Hepatocyte (in vitro differentiated cells): ENCODE data around the gene ELAVL3. TPM values are rescaled to one million over a fixed set of nuclear protein-coding genes. Genes with fewer than 3 reads are reported as not detected.

ENCODE experiments used
- DNase-seq: peaks from one replicate; pipeline ENCODE4 v3.0.0-alpha.2; 2016; ENCODE audit warnings: low spot score
- H2AFZ ChIP-seq: fragments of 200-600 bp; sonication (generic); 2 replicates; pipeline ENCODE4 v1.6.0; 2016; ENCODE audit warnings: antibody characterized with exemption, mild to moderate bottlenecking
- H3K27ac ChIP-seq: fragments of 200-600 bp; sonication (generic); 2 replicates; pipeline ENCODE4 v1.5.1; 2016; ENCODE audit warnings: mild to moderate bottlenecking
- H3K27me3 ChIP-seq: fragments of 200-600 bp; sonication (generic); 2 replicates; pipeline ENCODE4 v1.6.1; 2016
- H3K36me3 ChIP-seq: fragments of 200-600 bp; sonication (generic); replicated peaks from 2 replicates; pipeline ENCODE4 v1.5.1; 2016; ENCODE audit warnings: low read depth; ENCODE audit not compliant: insufficient read depth
- H3K4me1 ChIP-seq: fragments of 200-600 bp; sonication (generic); 2 replicates; pipeline ENCODE4 v1.5.1; 2016; ENCODE audit warnings: mild to moderate bottlenecking, moderate library complexity; ENCODE audit not compliant: insufficient read depth
- H3K4me2 ChIP-seq: fragments of 200-600 bp; sonication (generic); 2 replicates; pipeline ENCODE4 v1.6.0; 2016
- H3K4me3 ChIP-seq: fragments of 200-600 bp; sonication (generic); 2 replicates; pipeline ENCODE4 v1.5.1; 2016; ENCODE audit warnings: mild to moderate bottlenecking
- H3K79me2 ChIP-seq: fragments of 200-600 bp; sonication (generic); 2 replicates; pipeline ENCODE4 v1.6.0; 2017; ENCODE audit warnings: mild to moderate bottlenecking
- H3K9me2 ChIP-seq: fragments of 200-600 bp; sonication (generic); replicated peaks from 2 replicates; pipeline ENCODE4 v1.6.0; 2017; ENCODE audit warnings: mild to moderate bottlenecking; ENCODE audit not compliant: insufficient read depth
- H3K9me3 ChIP-seq: fragments of 200-600 bp; sonication (generic); 2 replicates; pipeline ENCODE4 v1.5.1; 2016; ENCODE audit warnings: low read depth, mild to moderate bottlenecking
- H4K20me1 ChIP-seq: fragments of 200-600 bp; sonication (generic); 2 replicates; pipeline ENCODE4 v1.6.0; 2016; ENCODE audit warnings: mild to moderate bottlenecking; ENCODE audit not compliant: insufficient read depth, poor library complexity, severe bottlenecking
- CTCF ChIP-seq: fragments of 200-600 bp; sonication (generic); IDR thresholded peaks from 2 replicates; pipeline ENCODE4 v1.5.1; 2016; ENCODE audit warnings: antibody characterized with exemption, mild to moderate bottlenecking; ENCODE audit not compliant: poor library complexity
- EZH2 ChIP-seq: fragments of 200-600 bp; sonication (generic); IDR thresholded peaks from 2 replicates; pipeline ENCODE4 v1.6.1; 2016; ENCODE audit warnings: antibody characterized with exemption, mild to moderate bottlenecking, borderline replicate concordance
- EZH2phosphoT487 ChIP-seq: fragments of 200-600 bp; sonication (generic); IDR thresholded peaks from one replicate; pipeline ENCODE4 v1.6.1; 2018; ENCODE audit warnings: antibody characterized with exemption, mild to moderate bottlenecking, low read depth, moderate library complexity; ENCODE audit not compliant: unreplicated experiment, severe bottlenecking
- WGBS: methylation state at CpG from one replicate; pipeline ENCODE4 v1.1.6; 2016; ENCODE audit warnings: low lambda C conversion rate; ENCODE audit errors: missing lambda C conversion rate; 5-methylcytosine and 5-hydroxymethylcytosine counted together
- microRNA-seq: library from miRNA; unstranded; fragments of <30 nt; microRNA quantifications from one replicate; pipeline ENCODE4, GENCODE V29; 2017
- polyA plus RNA-seq: library from polyadenylated mRNA; unstranded; fragments of >200 nt; fragmentation: Nextera tagmentation; extraction: Ambion mirVana; gene quantifications from 2 replicates; pipeline ENCODE4 v1.2.1, GENCODE V29; 2016
- small RNA-seq: library from RNA; depleted of rRNA; stranded (forward); fragments of <200 nt; gene quantifications from one replicate; pipeline ENCODE3, GENCODE V24; 2014
- total RNA-seq: library from RNA; depleted of rRNA; stranded (reverse); fragments of >200 nt; gene quantifications from 2 replicates; pipeline ENCODE4 v1.2.3, GENCODE V29; 2014

Gene ELAVL3
- total and polyA plus RNA-seq, 2 experiments from 2014 or later, result 0.11 to 0.30 TPM

- 89% methylated on average over 24 of the region's 44 CpGs for WGBS
- no peaks in the 10 kb centered on the region for H3K9me2 ChIP-seq
- no peak for DNase-seq
- no peaks in the 10 kb centered on the region for H3K36me3 ChIP-seq
- H4K20me1 ChIP-seq, result no peaks in the 10 kb centered on the region
- no peaks in the 10 kb centered on the region for H3K9me3 ChIP-seq
- H3K27ac ChIP-seq, result no peak overlapping the region
- H3K27me3 ChIP-seq, result no peaks in the 10 kb centered on the region
- H3K4me1 ChIP-seq, result no peaks in the 10 kb centered on the region
- H2AFZ ChIP-seq, result no peak overlapping the region
- H3K4me3 ChIP-seq, result no peak overlapping the region
- no peak overlapping the region for H3K4me2 ChIP-seq
- TF ChIP-seq CTCF (no peak), EZH2phosphoT487 (no peak), EZH2 (no peak)
- no peaks in the 10 kb centered on the region for H3K79me2 ChIP-seq
Observed at GRCh38 chr19:11405846-11406643, 74.8 kb downstream of the ELAVL3 start.

GRCh38 chr19:11404588-11405222, 76.1 kb downstream of the ELAVL3 start:
- H3K27ac ChIP-seq, result peak overlapping the region; percentile 45
- no peak overlapping the region for H3K4me2 ChIP-seq
- peak; percentile 39 for DNase-seq
- H3K4me3 ChIP-seq, result no peak overlapping the region
- H3K9me2 ChIP-seq, result no peaks in the 10 kb centered on the region
- no peak overlapping the region for H2AFZ ChIP-seq
- no peaks in the 10 kb centered on the region for H3K27me3 ChIP-seq
- no peaks in the 10 kb centered on the region for H3K4me1 ChIP-seq
- 78% methylated on average over 9 of the region's 9 CpGs for WGBS
- no peaks in the 10 kb centered on the region for H3K36me3 ChIP-seq
- no peak for TF ChIP-seq CTCF
- no peak for TF ChIP-seq EZH2
- no peak for TF ChIP-seq EZH2phosphoT487
- no peaks in the 10 kb centered on the region for H3K9me3 ChIP-seq
- no peaks in the 10 kb centered on the region for H3K79me2 ChIP-seq
- H4K20me1 ChIP-seq, result no peaks in the 10 kb centered on the region

GRCh38 chr19:11401808-11402543, 78.9 kb downstream of the ELAVL3 start:
- no peak for TF ChIP-seq CTCF
- no peak for TF ChIP-seq EZH2phosphoT487
- no peak for TF ChIP-seq EZH2
- 88% methylated on average over 4 of the region's 9 CpGs for WGBS
- H3K9me3 ChIP-seq, result no peaks in the 10 kb centered on the region
- H3K4me2 ChIP-seq, result no peak overlapping the region
- H3K79me2 ChIP-seq, result no peaks in the 10 kb centered on the region
- no peaks in the 10 kb centered on the region for H4K20me1 ChIP-seq
- no peaks in the 10 kb centered on the region for H3K9me2 ChIP-seq
- no peak overlapping the region for H2AFZ ChIP-seq
- no peak overlapping the region for H3K4me3 ChIP-seq
- no peak overlapping the region for H3K27ac ChIP-seq
- no peaks in the 10 kb centered on the region for H3K4me1 ChIP-seq
- H3K36me3 ChIP-seq, result no peaks in the 10 kb centered on the region
- no peaks in the 10 kb centered on the region for H3K27me3 ChIP-seq
- DNase-seq, result no peak

Small RNA genes within 50 kb of the gene (microRNA-seq; reads per million reads assigned to microRNA genes)
- not detected for gene MIR7974

Small RNA genes within 50 kb of the gene (small RNA-seq; reads per million reads assigned to genes)
- gene MIR7974 (0.93 reads per million, percentile 68 among the genes with 10 or more reads in this experiment), gene RF00019 (not detected), gene RN7SL833P (not detected)

Other genes with a start within 250 kb of the ELAVL3 start
- 24.9 and 25.5 TPM in 2 replicates for gene ANGPTL8, start 241.4 kb downstream of the ELAVL3 start, total RNA-seq
- gene ANGPTL8, start 241.4 kb downstream of the ELAVL3 start, polyA plus RNA-seq, result 14.4 and 20.8 TPM in 2 replicates
- gene DOCK6, start 218.5 kb downstream of the ELAVL3 start, total RNA-seq, result 12.6 and 17.4 TPM in 2 replicates
- 36.8 and 43.7 TPM in 2 replicates for gene DOCK6, start 218.5 kb downstream of the ELAVL3 start, polyA plus RNA-seq
- not detected in 2 replicates for gene TSPAN16, start 184.9 kb downstream of the ELAVL3 start, total RNA-seq
- not detected in 2 replicates for gene TSPAN16, start 184.9 kb downstream of the ELAVL3 start, polyA plus RNA-seq
- gene RAB3D, start 141.4 kb downstream of the ELAVL3 start, total RNA-seq, result 63.7 and 71.6 TPM in 2 replicates
- gene RAB3D, start 141.4 kb downstream of the ELAVL3 start, polyA plus RNA-seq, result 27.3 and 32.6 TPM in 2 replicates
- 188 TPM in 2 replicates for gene TMEM205, start 134.8 kb downstream of the ELAVL3 start, total RNA-seq
- 199 and 212 TPM in 2 replicates for gene TMEM205, start 134.8 kb downstream of the ELAVL3 start, polyA plus RNA-seq
- 10.1 and 14.6 TPM in 2 replicates for gene CCDC159, start 134.5 kb downstream of the ELAVL3 start, total RNA-seq
- gene CCDC159, start 134.5 kb downstream of the ELAVL3 start, polyA plus RNA-seq, result 27.1 and 46.3 TPM in 2 replicates
- gene PLPPR2, start 125.6 kb downstream of the ELAVL3 start, total RNA-seq, result 10.9 and 25.9 TPM in 2 replicates
- gene PLPPR2, start 125.6 kb downstream of the ELAVL3 start, polyA plus RNA-seq, result 41.7 and 47.0 TPM in 2 replicates
- 2.2 and 3.1 TPM in 2 replicates for gene SWSAP1, start 106.4 kb downstream of the ELAVL3 start, total RNA-seq
- gene SWSAP1, start 106.4 kb downstream of the ELAVL3 start, polyA plus RNA-seq, result 4.0 and 4.9 TPM in 2 replicates
- gene EPOR, start 96.7 kb downstream of the ELAVL3 start, total RNA-seq, result 16.6 and 20.9 TPM in 2 replicates
- 34.2 and 46.8 TPM in 2 replicates for gene EPOR, start 96.7 kb downstream of the ELAVL3 start, polyA plus RNA-seq
- gene RGL3, start 61.7 kb downstream of the ELAVL3 start, total RNA-seq, result 20.6 and 27.6 TPM in 2 replicates
- gene RGL3, start 61.7 kb downstream of the ELAVL3 start, polyA plus RNA-seq, result 55.6 and 94.8 TPM in 2 replicates
- 0.08 and 1.3 TPM in 2 replicates for gene ODAD3, start 45.9 kb downstream of the ELAVL3 start, total RNA-seq
- gene ODAD3, start 45.9 kb downstream of the ELAVL3 start, polyA plus RNA-seq, result 1.4 and 1.9 TPM in 2 replicates
- gene PRKCSH, start 45.4 kb downstream of the ELAVL3 start, total RNA-seq, result 60.0 and 85.1 TPM in 2 replicates
- 245 and 251 TPM in 2 replicates for gene PRKCSH, start 45.4 kb downstream of the ELAVL3 start, polyA plus RNA-seq
- gene ZNF653, start 24.8 kb upstream of the ELAVL3 start, total RNA-seq, result 8.4 and 9.5 TPM in 2 replicates
- 9.6 and 10.2 TPM in 2 replicates for gene ZNF653, start 24.8 kb upstream of the ELAVL3 start, polyA plus RNA-seq
- gene ECSIT, start 48.1 kb upstream of the ELAVL3 start, total RNA-seq, result 32.5 and 36.3 TPM in 2 replicates
- gene ECSIT, start 48.1 kb upstream of the ELAVL3 start, polyA plus RNA-seq, result 23.2 and 26.3 TPM in 2 replicates
- gene CNN1, start 57.8 kb upstream of the ELAVL3 start, total RNA-seq, result 12.1 and 20.1 TPM in 2 replicates
- 12.6 and 12.9 TPM in 2 replicates for gene CNN1, start 57.8 kb upstream of the ELAVL3 start, polyA plus RNA-seq
- gene ELOF1, start 78.2 kb upstream of the ELAVL3 start, total RNA-seq, result 28.1 and 30.3 TPM in 2 replicates
- 72.6 and 81.1 TPM in 2 replicates for gene ELOF1, start 78.2 kb upstream of the ELAVL3 start, polyA plus RNA-seq
- gene ACP5, start 96.6 kb upstream of the ELAVL3 start, total RNA-seq, result 16.6 and 18.1 TPM in 2 replicates
- gene ACP5, start 96.6 kb upstream of the ELAVL3 start, polyA plus RNA-seq, result 6.5 and 7.2 TPM in 2 replicates
- gene ZNF627, start 116.4 kb upstream of the ELAVL3 start, total RNA-seq, result 20.7 and 21.2 TPM in 2 replicates
- gene ZNF627, start 116.4 kb upstream of the ELAVL3 start, polyA plus RNA-seq, result 7.8 and 12.5 TPM in 2 replicates